Mucosa of descending colon (tissue), 3 donors: ENCODE measurements around the gene IMPG2. TPM values are rescaled to one million over a fixed set of nuclear protein-coding genes. Genes with fewer than 3 reads are reported as not detected.
"Not testable (repeated sequence)": the region's sequence is repeated elsewhere in the genome, so short reads cannot be mapped to it uniquely, and the experiment has no call there.

Source experiments
- ATAC-seq: fragments of 200-7000 bp; cut with Tn5 transposase; one replicate; pipeline ENCODE4 v1.9.1; 2020; ENCODE audit warnings: mild to moderate bottlenecking, moderate library complexity
- DNase-seq, 3 donors: peaks; one replicate each; pipeline ENCODE4 v3.0.0-alpha.2; 2020
- H3K36me3 ChIP-seq: fragments of 200-600 bp; one replicate; pipeline ENCODE4 v1.8.0; 2021; ENCODE audit warnings: low read depth, mild to moderate bottlenecking
- H3K4me1 ChIP-seq: fragments of 200-600 bp; one replicate; pipeline ENCODE4 v1.8.0; 2021; ENCODE audit warnings: low read depth, mild to moderate bottlenecking
- H3K4me3 ChIP-seq: fragments of 200-600 bp; one replicate; pipeline ENCODE4 v1.8.0; 2021; ENCODE audit warnings: mild to moderate bottlenecking
- H3K9me3 ChIP-seq: fragments of 200-600 bp; one replicate; pipeline ENCODE4 v1.8.0; 2021; ENCODE audit warnings: mild to moderate bottlenecking
- intact Hi-C, 2 donors: fragments of 100-400 bp; cut with DNase I in 1 of 2; cut with micrococcal nuclease in 1 of 2; formaldehyde crosslinking; loops; one replicate each; pipeline versions ENCODE4 v1.11.0 to v1.11.1; 2022; cut with DNase I, micrococcal nuclease
- total RNA-seq, 3 donors: library from RNA; stranded (reverse); fragmentation: NEBNext Ultra II Directional in 2 of 3; extraction: Animal tissue kit (Norgen Biotek cat#: 25700) in 2 of 3; gene quantifications; one replicate each; pipeline versions ENCODE4 v1.2.1 to v1.2.4, GENCODE V29; 2021 to 2023
- TF ChIP-seq, protein P1 (sequence below): fragments of 200-600 bp; IDR thresholded peaks from one replicate; pipeline ENCODE4 v1.8.0; 2022; ENCODE audit warnings: antibody characterized with exemption, mild to moderate bottlenecking
- donor health status: DM: no; HTN: no; CAD: no; lungs with moderate emphysema.
- donor health status: DM: no; HTN: no; CAD: no.
- donor health status: DM: no; HTN: yes; CAD: no.

IMPG2 gene
- total RNA-seq, 3 donors from 2014 or later: 0.09 to 0.22 (median 0.12) TPM

DNA sequence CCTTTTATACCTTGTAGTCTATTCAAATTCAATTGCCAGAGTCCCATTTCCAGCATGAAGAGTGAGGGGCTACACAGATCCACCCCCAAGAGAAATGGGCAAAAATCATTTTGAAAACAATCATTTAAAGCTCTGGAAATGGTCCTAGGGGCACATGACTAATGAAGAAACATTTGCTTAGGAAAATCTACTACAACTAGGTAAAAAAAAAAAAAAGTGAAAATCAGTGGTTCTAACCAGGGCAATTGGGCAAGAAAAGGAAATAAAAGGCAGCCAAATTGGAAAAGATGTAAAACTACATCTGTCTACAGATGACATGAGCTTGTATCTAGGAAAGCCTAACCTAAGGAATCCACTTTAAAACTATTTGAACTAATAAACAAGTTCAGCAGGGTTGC, 9.4 kb downstream of the IMPG2 start:
- H3K9me3 ChIP-seq: peaks cover 26% of the 10 kb centered on the region
- no peak overlapping the region for H3K4me3 ChIP-seq
- intact Hi-C loops: no loop called here
- no peak for DNase-seq
- TF ChIP-seq, protein P1, sequence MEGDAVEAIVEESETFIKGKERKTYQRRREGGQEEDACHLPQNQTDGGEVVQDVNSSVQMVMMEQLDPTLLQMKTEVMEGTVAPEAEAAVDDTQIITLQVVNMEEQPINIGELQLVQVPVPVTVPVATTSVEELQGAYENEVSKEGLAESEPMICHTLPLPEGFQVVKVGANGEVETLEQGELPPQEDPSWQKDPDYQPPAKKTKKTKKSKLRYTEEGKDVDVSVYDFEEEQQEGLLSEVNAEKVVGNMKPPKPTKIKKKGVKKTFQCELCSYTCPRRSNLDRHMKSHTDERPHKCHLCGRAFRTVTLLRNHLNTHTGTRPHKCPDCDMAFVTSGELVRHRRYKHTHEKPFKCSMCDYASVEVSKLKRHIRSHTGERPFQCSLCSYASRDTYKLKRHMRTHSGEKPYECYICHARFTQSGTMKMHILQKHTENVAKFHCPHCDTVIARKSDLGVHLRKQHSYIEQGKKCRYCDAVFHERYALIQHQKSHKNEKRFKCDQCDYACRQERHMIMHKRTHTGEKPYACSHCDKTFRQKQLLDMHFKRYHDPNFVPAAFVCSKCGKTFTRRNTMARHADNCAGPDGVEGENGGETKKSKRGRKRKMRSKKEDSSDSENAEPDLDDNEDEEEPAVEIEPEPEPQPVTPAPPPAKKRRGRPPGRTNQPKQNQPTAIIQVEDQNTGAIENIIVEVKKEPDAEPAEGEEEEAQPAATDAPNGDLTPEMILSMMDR: no peak
- peaks cover 14% of the 10 kb centered on the region for H3K4me1 ChIP-seq
- no peaks in the 10 kb centered on the region for H3K36me3 ChIP-seq
- ATAC-seq: no peak

DNA sequence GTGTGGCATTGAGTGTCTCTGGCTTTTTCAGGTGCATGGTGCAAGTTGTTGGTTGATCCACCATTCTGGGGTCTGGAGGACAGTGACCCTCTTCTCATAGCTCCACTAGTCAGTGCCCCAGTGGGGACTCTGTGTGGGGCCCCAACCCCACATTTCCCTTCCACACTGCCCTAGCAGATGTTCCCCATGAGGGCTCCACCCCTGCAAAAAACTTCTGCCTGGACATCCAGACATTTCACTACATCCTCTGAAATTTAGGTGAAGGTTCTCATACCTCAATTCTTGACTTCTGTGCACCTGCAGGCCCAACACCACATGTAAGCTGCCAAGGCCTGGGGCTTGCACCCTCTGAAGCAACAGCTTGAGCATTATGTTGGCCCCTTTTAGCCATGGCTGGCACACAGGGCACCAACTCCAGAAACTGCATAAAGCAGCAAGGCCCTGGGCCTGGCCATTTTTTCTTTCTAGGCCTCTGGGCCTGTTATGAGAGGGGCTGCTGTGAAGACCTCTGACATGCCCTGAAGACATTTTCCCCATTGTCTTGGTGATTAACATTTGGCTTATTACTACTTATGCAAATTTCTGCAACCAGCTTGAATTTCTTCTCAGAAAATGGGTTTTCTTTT, 12.1 kb downstream of the IMPG2 start:
- DNase-seq, H3K36me3 ChIP-seq, intact Hi-C loops, H3K4me3 ChIP-seq, ATAC-seq: not testable (repeated sequence)
- peaks cover 14% of the 10 kb centered on the region for H3K4me1 ChIP-seq
- H3K9me3 ChIP-seq: peaks cover 26% of the 10 kb centered on the region

DNA sequence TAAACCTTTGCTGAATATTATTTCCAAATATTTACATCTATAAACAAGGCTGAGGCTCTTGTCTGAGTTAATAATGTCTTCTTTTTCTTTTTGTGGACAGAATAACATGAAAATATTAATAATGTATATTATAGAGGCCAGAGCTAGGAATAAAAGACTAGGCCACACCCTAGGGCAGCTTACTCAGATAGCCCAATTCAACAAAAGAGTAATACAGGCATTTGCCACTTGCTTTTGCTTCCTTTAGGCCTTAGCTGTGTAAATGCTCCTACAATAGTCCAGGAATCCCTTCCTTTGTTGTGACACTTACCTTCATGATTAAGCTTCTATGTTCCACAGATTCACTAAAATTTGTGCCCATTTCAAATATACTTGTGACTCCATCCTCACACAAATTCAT, 16.5 kb downstream of the IMPG2 start:
- no peak for DNase-seq
- Histone ChIP-seq H3K4me3 (no peak overlapping the region), H3K36me3 (no peaks in the 10 kb centered on the region), H3K9me3 (peaks cover 19% of the 10 kb centered on the region), H3K4me1 (no peaks in the 10 kb centered on the region)
- intact Hi-C loops: no loop called here
- TF ChIP-seq, protein P1: no peak
- no peak for ATAC-seq

DNA sequence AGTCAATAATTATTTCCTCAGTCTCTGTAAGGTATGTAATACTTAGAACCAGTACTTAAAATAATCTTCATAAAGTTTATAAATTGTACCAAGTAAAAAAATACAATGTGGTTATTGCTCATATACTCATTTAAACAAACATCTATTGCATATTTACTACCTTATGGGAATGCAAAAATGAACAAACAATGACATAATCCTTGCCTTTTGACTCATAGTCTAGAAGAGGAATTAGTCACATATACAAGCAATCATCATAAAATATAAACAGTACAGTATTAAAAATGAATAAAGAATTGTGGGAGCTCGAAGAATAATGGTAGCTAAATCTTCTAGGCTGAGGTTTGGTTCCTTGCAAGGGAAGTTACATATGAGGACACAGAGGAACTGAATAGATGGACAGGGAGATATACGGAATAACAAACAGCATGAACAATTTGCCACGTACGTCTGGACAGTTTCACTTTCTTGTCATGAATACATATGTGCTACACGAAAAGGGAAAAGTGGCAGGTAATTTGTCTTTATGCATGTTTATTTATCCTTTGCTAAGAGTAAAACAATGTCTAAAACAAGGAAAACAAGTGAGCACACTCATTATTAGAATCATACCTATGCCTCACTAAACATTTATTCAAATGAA, 17.2 kb downstream of the IMPG2 start:
- H3K4me1 ChIP-seq: no peaks in the 10 kb centered on the region
- no peak overlapping the region for H3K4me3 ChIP-seq
- no peak for DNase-seq
- TF ChIP-seq, protein P1: no peak
- H3K36me3 ChIP-seq: no peaks in the 10 kb centered on the region
- no peak for ATAC-seq
- H3K9me3 ChIP-seq: peaks cover 13% of the 10 kb centered on the region
- intact Hi-C loops: no loop called here

DNA sequence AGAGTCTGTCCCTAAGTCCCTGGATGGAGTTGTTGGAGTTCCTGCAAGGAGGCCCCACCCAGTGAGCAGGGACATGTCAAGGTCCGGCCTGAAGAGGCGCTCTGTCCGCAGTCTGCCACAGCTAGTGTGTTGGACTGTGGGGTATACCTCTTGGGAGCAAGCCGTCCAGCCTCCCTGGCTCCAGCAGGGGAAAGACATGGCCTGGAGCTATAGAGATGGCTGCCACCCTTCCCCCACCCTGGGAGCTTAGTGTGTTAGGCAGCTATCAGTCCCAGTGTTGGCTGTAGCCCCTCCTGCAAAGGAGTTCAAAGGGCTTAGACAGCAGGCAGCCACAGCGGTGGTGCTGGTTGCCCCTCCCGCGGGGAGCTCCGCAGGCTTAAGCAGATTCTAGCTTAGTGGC, 20.3 kb downstream of the IMPG2 start:
- intact Hi-C loops: no loop called here
- H3K4me3 ChIP-seq: no peak overlapping the region
- DNase-seq (no peak), ATAC-seq (no peak)
- no peaks in the 10 kb centered on the region for H3K4me1 ChIP-seq
- TF ChIP-seq, protein P1: no peak
- no peaks in the 10 kb centered on the region for H3K9me3 ChIP-seq
- H3K36me3 ChIP-seq: no peaks in the 10 kb centered on the region

GRCh38 chr3:101292027-101292426, 28.3 kb downstream of the IMPG2 start:
- TF ChIP-seq, protein P1: no peak
- no peaks in the 10 kb centered on the region for H3K36me3 ChIP-seq

More at GRCh38 chr3:101292027-101292426, 28.3 kb downstream of the IMPG2 start:
- DNase-seq (no peak), ATAC-seq (no peak)
- intact Hi-C loops: no loop called here
- H3K4me1 ChIP-seq: no peaks in the 10 kb centered on the region
- no peak overlapping the region for H3K4me3 ChIP-seq
- H3K9me3 ChIP-seq: no peaks in the 10 kb centered on the region
